SK-N-SH treated with all-trans-retinoic acid at 6 μM for 48 hours (cell line): Measurements from ENCODE around the gene EVX2.
A peak's percentile ranks its signal among the peaks of the same experiment; 100 is the strongest.

Source experiments
- ATAC-seq: fragments of 200-7000 bp; cut with Tn5 transposase; 3 replicates; pipeline ENCODE4 v1.9.1; 2020; ENCODE audit warnings: mild to moderate bottlenecking, moderate library complexity
- ARNTL ChIP-seq: fragments of 450-650 bp; formaldehyde crosslinking; IDR thresholded peaks from 2 replicates; pipeline ENCODE4 v1.5.0; 2020; ENCODE audit warnings: low read depth, mild to moderate bottlenecking, moderate library complexity, borderline replicate concordance
- BACH2 ChIP-seq: fragments of 250-450 bp; sonication (Bioruptor Pico); IDR thresholded peaks from 2 replicates; pipeline ENCODE4 v1.9.0; 2021; ENCODE audit warnings: mild to moderate bottlenecking, borderline replicate concordance
- CREB5 ChIP-seq: fragments of 250-450 bp; sonication (Bioruptor Pico); IDR thresholded peaks from 2 replicates; pipeline ENCODE4 v1.5.1; 2020; ENCODE audit warnings: low read depth, mild to moderate bottlenecking, moderate library complexity
- CSDC2 ChIP-seq: fragments of 250-450 bp; sonication (Bioruptor Pico); IDR thresholded peaks from 2 replicates; pipeline ENCODE4 v1.5.0; 2020; ENCODE audit warnings: mild to moderate bottlenecking, moderate library complexity
- CSRNP3 ChIP-seq: fragments of 250-450 bp; sonication (Bioruptor Pico); IDR thresholded peaks from 2 replicates; pipeline ENCODE4 v1.5.1; 2021; ENCODE audit warnings: mild to moderate bottlenecking, moderate library complexity
- ESRRG ChIP-seq: fragments of 250-450 bp; sonication (Bioruptor Pico); IDR thresholded peaks from 2 replicates; pipeline ENCODE4 v1.6.1; 2021; ENCODE audit warnings: mild to moderate bottlenecking
- GLIS3 ChIP-seq: fragments of 250-450 bp; sonication (Bioruptor Pico); IDR thresholded peaks from 2 replicates; pipeline ENCODE4 v1.5.0; 2020; ENCODE audit warnings: mild to moderate bottlenecking, moderate library complexity
- ISL1 ChIP-seq: fragments of 250-450 bp; sonication (Bioruptor Pico); IDR thresholded peaks from 2 replicates; pipeline ENCODE4 v2.1.2; 2022; ENCODE audit warnings: mild to moderate bottlenecking, moderate library complexity
- OSR1 ChIP-seq: fragments of 250-450 bp; sonication (Bioruptor Pico); IDR thresholded peaks from 2 replicates; pipeline ENCODE4 v1.8.0; 2022; ENCODE audit warnings: moderate library complexity, mild to moderate bottlenecking, inconsistent platforms
- PATZ1 ChIP-seq: fragments of 250-450 bp; sonication (Bioruptor Pico); IDR thresholded peaks from 2 replicates; pipeline ENCODE4 v1.8.0; 2020; ENCODE audit warnings: mild to moderate bottlenecking, moderate library complexity, borderline replicate concordance
- POU6F1 ChIP-seq: fragments of 250-450 bp; sonication (Bioruptor Pico); IDR thresholded peaks from 2 replicates; pipeline ENCODE4 v1.8.0; 2021; ENCODE audit warnings: low read depth, mild to moderate bottlenecking, moderate library complexity, borderline replicate concordance
- PPARA ChIP-seq: fragments of 250-450 bp; sonication (Bioruptor Pico); IDR thresholded peaks from 2 replicates; pipeline ENCODE4 v1.5.0; 2020; ENCODE audit warnings: mild to moderate bottlenecking, borderline replicate concordance
- RARB ChIP-seq: fragments of 250-450 bp; sonication (Bioruptor Pico); IDR thresholded peaks from 2 replicates; pipeline ENCODE4 v1.8.0; 2021; ENCODE audit warnings: mild to moderate bottlenecking, moderate library complexity
- SNAI2 ChIP-seq: fragments of 250-450 bp; sonication (Bioruptor Pico); IDR thresholded peaks from 2 replicates; pipeline ENCODE4 v1.5.0; 2020; ENCODE audit warnings: mild to moderate bottlenecking, moderate library complexity
- TCF4 ChIP-seq: fragments of 250-450 bp; sonication (Bioruptor Pico); IDR thresholded peaks from 2 replicates; pipeline ENCODE4 v1.8.0; 2021; ENCODE audit warnings: mild to moderate bottlenecking, moderate library complexity, borderline replicate concordance
- TOX ChIP-seq: fragments of 250-450 bp; sonication (Bioruptor Pico); IDR thresholded peaks from 2 replicates; pipeline ENCODE4 v1.8.0; 2021; ENCODE audit warnings: mild to moderate bottlenecking, moderate library complexity, borderline replicate concordance
- TSHZ2 ChIP-seq: fragments of 250-450 bp; sonication (Bioruptor Pico); IDR thresholded peaks from 2 replicates; pipeline ENCODE4 v1.5.0; 2020; ENCODE audit warnings: mild to moderate bottlenecking, moderate library complexity
- ZC3H10 ChIP-seq: fragments of 250-450 bp; sonication (Bioruptor Pico); IDR thresholded peaks from 2 replicates; pipeline ENCODE4 v1.5.1; 2021; ENCODE audit warnings: mild to moderate bottlenecking, moderate library complexity
- ZFP3 ChIP-seq: fragments of 250-450 bp; sonication (Bioruptor Pico); IDR thresholded peaks from 2 replicates; pipeline ENCODE4 v1.5.0; 2020; ENCODE audit warnings: mild to moderate bottlenecking, moderate library complexity
- ZFP30 ChIP-seq: fragments of 450-650 bp; formaldehyde crosslinking; IDR thresholded peaks from 2 replicates; pipeline ENCODE4 v1.5.0; 2022; ENCODE audit warnings: mild to moderate bottlenecking, moderate library complexity
- ZNF565 ChIP-seq: fragments of 450-650 bp; formaldehyde crosslinking; conservative IDR thresholded peaks from 2 replicates; pipeline ENCODE4 v1.5.0; 2020; ENCODE audit warnings: low read depth, mild to moderate bottlenecking, moderate library complexity
- ZNF70 ChIP-seq: fragments of 450-650 bp; formaldehyde crosslinking; IDR thresholded peaks from 2 replicates; pipeline ENCODE4 v1.5.0; 2020; ENCODE audit warnings: mild to moderate bottlenecking, moderate library complexity
- ZNF8 ChIP-seq: fragments of 450-650 bp; formaldehyde crosslinking; IDR thresholded peaks from 2 replicates; pipeline ENCODE4 v1.5.0; 2020; ENCODE audit warnings: mild to moderate bottlenecking, moderate library complexity

EVX2 gene

GRCh38 chr2:176128982-176129796 is 45.4 kb upstream of the EVX2 start, which contains the start of gene HOXD8:
HOXD8 (plus strand) TSS chr2:176129705; CDS start chr2:176130367, 662 bp downstream.
- peak; percentile 78; the same call in 1 of the 2 replicates for TF ChIP-seq TSHZ2 (CRISPR knock-in tag)
- no peak for TF ChIP-seq PPARA (CRISPR knock-in tag)
- TF ChIP-seq GLIS3 (CRISPR knock-in tag) = no peak
- TF ChIP-seq CSRNP3 (CRISPR knock-in tag) = no peak
- TF ChIP-seq POU6F1 (CRISPR knock-in tag) = no peak
- 0 out of 2 replicates have a peak, but pooled peaks have one; percentile 9 for TF ChIP-seq ZFP30 (CRISPR knock-in tag)
- TF ChIP-seq CSDC2 (CRISPR knock-in tag) = no peak
- TF ChIP-seq ZC3H10 (CRISPR knock-in tag) = no peak
- TF ChIP-seq ZNF70 (CRISPR knock-in tag) = no peak
- TF ChIP-seq RARB = no peak
- no peak for TF ChIP-seq ISL1 (CRISPR knock-in tag)
- peak; percentile 94; the same call in 1 of the 2 replicates for TF ChIP-seq PATZ1
- no peak for TF ChIP-seq ARNTL
- no peak for TF ChIP-seq ZNF8 (CRISPR knock-in tag)
- TF ChIP-seq, all 23 proteins: peak for 3
- ATAC-seq = peak; percentile 35

GRCh38 chr2:176128172-176128981 is 44.6 kb upstream of the EVX2 start:
- no peak for ATAC-seq
- TF ChIP-seq ZNF565 (CRISPR knock-in tag) (no peak), ARNTL (no peak)

GRCh38 chr2:176127774-176128072 is 44.0 kb upstream of the EVX2 start:
- ATAC-seq = no peak
- TF ChIP-seq TCF4 (CRISPR knock-in tag) = no peak
- TF ChIP-seq ZNF70 (CRISPR knock-in tag) = no peak
- TF ChIP-seq GLIS3 (CRISPR knock-in tag) = no peak
- no peak for TF ChIP-seq ZFP3 (CRISPR knock-in tag)
- no peak for TF ChIP-seq BACH2 (CRISPR knock-in tag)
- TF ChIP-seq SNAI2 = no peak
- TF ChIP-seq CSDC2 (CRISPR knock-in tag) = no peak
- no peak for TF ChIP-seq ZNF8 (CRISPR knock-in tag)
- no peak for TF ChIP-seq ARNTL
- TF ChIP-seq OSR1 (CRISPR knock-in tag) = no peak
- no peak for TF ChIP-seq TSHZ2 (CRISPR knock-in tag)
- no peak for TF ChIP-seq CREB5 (CRISPR knock-in tag)
- no peak for TF ChIP-seq ESRRG
- no peak for TF ChIP-seq TOX (CRISPR knock-in tag)
- no peak for TF ChIP-seq ZNF565 (CRISPR knock-in tag)
- TF ChIP-seq PPARA (CRISPR knock-in tag) = no peak
- TF ChIP-seq RARB = no peak
